Esophagus squamous epithelium (tissue), 4 donors: ENCODE results near the gene CHERP.

Experiments
- CTCF ChIP-seq, 6 experiments: fragments of 450-650 bp in 4 of 6; fragments of 200-600 bp in 2 of 6; sonication (generic) in 2 of 6; IDR thresholded peaks; one replicate each; pipeline ENCODE4 v1.5.1; 2016 to 2019; ENCODE audit warnings: antibody characterized with exemption in 6 of 6, mild to moderate bottlenecking in 4 of 6, moderate library complexity in 4 of 6
- POLR2A ChIP-seq, 4 donors: fragments of 450-650 bp; IDR thresholded peaks; one replicate each; pipeline ENCODE4 v1.6.1; 2017; ENCODE audit warnings: antibody characterized with exemption in 4 of 4, mild to moderate bottlenecking in 4 of 4, moderate library complexity in 3 of 4

GRCh38 chr19:16573296-16573695 is 31.1 kb upstream of the CHERP start:
- TF ChIP-seq CTCF (IDR thresholded peaks at IDR 0.05) (no peak), POLR2A (IDR thresholded peaks at IDR 0.05) (no peak)
